Esophagus squamous epithelium (tissue), 5 donors: ENCODE data around the gene TRIM67. TPM values are rescaled to one million over a fixed set of nuclear protein-coding genes. Genes with fewer than 3 reads are reported as not detected.

Experiments
- DNase-seq: peaks from one replicate; lab custom pipeline; 2025; lab: John Stamatoyannopoulos, UW
- H3K27ac ChIP-seq, 4 donors: fragments of 200-600 bp; sonication (generic); one replicate each; pipeline ENCODE4 v1.5.1; 2016 to 2019; ENCODE audit warnings: mild to moderate bottlenecking in 1 of 4
- H3K27me3 ChIP-seq, 4 donors: fragments of 200-600 bp; sonication (generic); 1 replicate in 3 of 4; 2 replicates in 1 of 4; pipeline versions ENCODE4 v1.5.1 to v1.6.0; 2017 to 2021; ENCODE audit warnings: antibody characterized with exemption in 1 of 4
- H3K36me3 ChIP-seq, 3 donors: fragments of 200-600 bp; sonication (generic); one replicate each; pipeline ENCODE4 v1.5.1; 2016 to 2019
- H3K4me1 ChIP-seq, 3 donors: fragments of 200-600 bp; sonication (generic); one replicate each; pipeline ENCODE4 v1.5.1; 2017 to 2019
- H3K4me3 ChIP-seq, 4 donors: fragments of 200-600 bp; sonication (generic); 1 replicate in 3 of 4; 2 replicates in 1 of 4; pipeline ENCODE4 v1.5.1; 2016 to 2019; ENCODE audit warnings: mild to moderate bottlenecking in 2 of 4, moderate library complexity in 1 of 4
- H3K9me3 ChIP-seq, 3 donors: fragments of 200-600 bp; sonication (generic); one replicate each; pipeline ENCODE4 v1.5.1; 2016 to 2019
- POLR2A ChIP-seq, 4 donors: fragments of 450-650 bp; IDR thresholded peaks; one replicate each; pipeline ENCODE4 v1.6.1; 2017; ENCODE audit warnings: antibody characterized with exemption in 4 of 4, mild to moderate bottlenecking in 4 of 4, moderate library complexity in 3 of 4
- WGBS, 2 donors: methylation state at CpG; one replicate each; pipeline ENCODE4 v1.1.5; 2018; 5-methylcytosine and 5-hydroxymethylcytosine counted together
- intact Hi-C: fragments of 100-400 bp; cut with DNase I; formaldehyde crosslinking; loops from one replicate; pipeline ENCODE4 v1.15.0; 2022
- total RNA-seq, 4 donors: library from RNA; depleted of rRNA; stranded (reverse); fragments of >200 nt; gene quantifications; one replicate each; pipeline ENCODE4 v1.1.0, GENCODE V29; 2016
- TF ChIP-seq, protein P1 (sequence below), 6 experiments: fragments of 450-650 bp in 4 of 6; fragments of 200-600 bp in 2 of 6; sonication (generic) in 2 of 6; IDR thresholded peaks; one replicate each; pipeline ENCODE4 v1.5.1; 2016 to 2019; ENCODE audit warnings: antibody characterized with exemption in 6 of 6, mild to moderate bottlenecking in 4 of 6, moderate library complexity in 4 of 6
- donor health status: DM: yes; HTN: yes; CAD: no.

The TRIM67 gene
- total RNA-seq, 4 donors from 2014 or later = not detected

DNA sequence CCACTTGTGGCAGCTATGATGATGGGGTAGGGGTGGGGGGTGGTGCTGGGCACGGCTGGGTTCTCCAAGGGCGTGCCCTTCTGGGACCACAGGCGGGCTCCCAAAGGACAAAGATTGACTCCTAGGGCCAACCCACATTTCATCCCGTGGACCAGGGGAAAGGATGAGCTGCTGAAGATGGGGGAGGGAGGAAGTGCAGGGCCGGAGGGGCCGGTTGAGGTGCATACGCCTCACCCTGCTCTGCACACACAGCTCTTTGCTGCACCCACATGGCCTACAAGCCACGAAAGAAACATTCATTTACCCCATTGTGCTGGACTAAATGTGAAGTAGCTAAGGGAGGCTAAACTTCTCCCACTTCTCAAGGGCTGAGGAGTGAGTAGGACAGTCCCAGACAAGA lies 45.0 kb downstream of the TRIM67 start:
- H3K4me3 ChIP-seq = no peak overlapping the region
- no peak for TF ChIP-seq POLR2A (IDR thresholded peaks at IDR 0.05)
- TF ChIP-seq, protein P1, sequence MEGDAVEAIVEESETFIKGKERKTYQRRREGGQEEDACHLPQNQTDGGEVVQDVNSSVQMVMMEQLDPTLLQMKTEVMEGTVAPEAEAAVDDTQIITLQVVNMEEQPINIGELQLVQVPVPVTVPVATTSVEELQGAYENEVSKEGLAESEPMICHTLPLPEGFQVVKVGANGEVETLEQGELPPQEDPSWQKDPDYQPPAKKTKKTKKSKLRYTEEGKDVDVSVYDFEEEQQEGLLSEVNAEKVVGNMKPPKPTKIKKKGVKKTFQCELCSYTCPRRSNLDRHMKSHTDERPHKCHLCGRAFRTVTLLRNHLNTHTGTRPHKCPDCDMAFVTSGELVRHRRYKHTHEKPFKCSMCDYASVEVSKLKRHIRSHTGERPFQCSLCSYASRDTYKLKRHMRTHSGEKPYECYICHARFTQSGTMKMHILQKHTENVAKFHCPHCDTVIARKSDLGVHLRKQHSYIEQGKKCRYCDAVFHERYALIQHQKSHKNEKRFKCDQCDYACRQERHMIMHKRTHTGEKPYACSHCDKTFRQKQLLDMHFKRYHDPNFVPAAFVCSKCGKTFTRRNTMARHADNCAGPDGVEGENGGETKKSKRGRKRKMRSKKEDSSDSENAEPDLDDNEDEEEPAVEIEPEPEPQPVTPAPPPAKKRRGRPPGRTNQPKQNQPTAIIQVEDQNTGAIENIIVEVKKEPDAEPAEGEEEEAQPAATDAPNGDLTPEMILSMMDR (IDR thresholded peaks at IDR 0.05) = peak in 1 of 6 experiments; percentile 26
- no peak overlapping the region for H3K27ac ChIP-seq
- intact Hi-C loops = no loop called here
- H3K4me1 ChIP-seq = peaks cover 2 to 9% (median 8%) of the 10 kb centered on the region in 3 donors
- no peaks in the 10 kb centered on the region for H3K36me3 ChIP-seq
- WGBS, 2 donors = 33 to 49% methylated on average over 4 to 8 of the region's 8 CpGs
- H3K27me3 ChIP-seq = peaks cover 0 to 23% (median 0%) of the 10 kb centered on the region in 4 donors
- no peaks in the 10 kb centered on the region for H3K9me3 ChIP-seq
- DNase-seq = no peak

DNA sequence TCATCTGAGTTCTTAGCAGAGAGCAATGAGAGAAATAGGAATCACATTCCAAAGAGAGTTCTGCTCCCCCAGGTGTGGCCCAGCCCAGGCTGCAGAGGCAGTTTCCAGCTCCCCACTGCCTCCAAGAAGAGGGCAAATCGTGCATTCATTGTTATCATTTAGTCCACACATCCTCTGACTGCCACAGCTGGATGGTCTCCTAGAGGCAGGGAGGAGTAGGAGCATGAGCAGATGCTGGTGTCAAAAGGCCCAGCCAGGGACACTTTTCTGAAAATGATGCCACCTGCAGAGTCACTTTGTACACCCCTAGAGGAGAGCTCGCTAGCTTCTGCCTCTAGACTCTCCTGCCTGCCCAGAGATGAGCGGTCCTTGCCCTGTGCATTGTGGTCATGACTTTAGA lies 45.6 kb downstream of the TRIM67 start:
- peaks cover 2 to 9% (median 8%) of the 10 kb centered on the region in 3 donors for H3K4me1 ChIP-seq
- H3K36me3 ChIP-seq = no peaks in the 10 kb centered on the region
- TF ChIP-seq, protein P1 (IDR thresholded peaks at IDR 0.05) = no peak
- no peak for TF ChIP-seq POLR2A (IDR thresholded peaks at IDR 0.05)
- 70 to 92% methylated on average over 3 of the region's 3 CpGs for WGBS, 2 donors
- DNase-seq = no peak
- intact Hi-C loops = no loop called here
- peaks cover 0 to 22% (median 0%) of the 10 kb centered on the region in 4 donors for H3K27me3 ChIP-seq
- H3K9me3 ChIP-seq = no peaks in the 10 kb centered on the region
- no peak overlapping the region for H3K27ac ChIP-seq
- no peak overlapping the region for H3K4me3 ChIP-seq

DNA sequence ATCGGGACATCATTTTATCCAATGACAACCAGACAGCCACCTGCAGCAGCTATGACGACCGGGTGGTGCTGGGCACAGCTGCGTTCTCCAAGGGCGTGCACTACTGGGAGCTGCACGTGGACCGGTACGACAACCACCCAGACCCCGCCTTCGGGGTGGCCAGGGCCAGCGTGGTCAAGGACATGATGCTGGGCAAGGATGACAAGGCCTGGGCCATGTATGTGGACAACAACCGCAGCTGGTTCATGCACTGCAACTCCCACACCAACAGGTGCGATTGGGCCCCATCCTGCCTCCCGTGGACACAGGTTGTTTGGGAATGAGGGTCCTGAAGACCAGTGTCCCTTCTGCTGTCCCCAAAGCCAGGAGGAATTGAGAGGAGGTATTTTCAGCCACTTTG lies 47.1 kb downstream of the TRIM67 start:
- no peaks in the 10 kb centered on the region for H3K36me3 ChIP-seq
- H3K4me3 ChIP-seq = no peak overlapping the region
- TF ChIP-seq, protein P1 (IDR thresholded peaks at IDR 0.05) = no peak
- no peak for TF ChIP-seq POLR2A (IDR thresholded peaks at IDR 0.05)
- peaks cover 0 to 18% (median 0%) of the 10 kb centered on the region in 4 donors for H3K27me3 ChIP-seq
- H3K9me3 ChIP-seq = no peaks in the 10 kb centered on the region
- H3K4me1 ChIP-seq = peaks cover 2 to 9% (median 8%) of the 10 kb centered on the region in 3 donors
- no peak overlapping the region for H3K27ac ChIP-seq
- DNase-seq = no peak
- intact Hi-C loops = no loop called here
- whole genome bisulfite sequencing, 2 donors = 73 to 90% methylated on average over 2 to 3 of the region's 14 CpGs

DNA sequence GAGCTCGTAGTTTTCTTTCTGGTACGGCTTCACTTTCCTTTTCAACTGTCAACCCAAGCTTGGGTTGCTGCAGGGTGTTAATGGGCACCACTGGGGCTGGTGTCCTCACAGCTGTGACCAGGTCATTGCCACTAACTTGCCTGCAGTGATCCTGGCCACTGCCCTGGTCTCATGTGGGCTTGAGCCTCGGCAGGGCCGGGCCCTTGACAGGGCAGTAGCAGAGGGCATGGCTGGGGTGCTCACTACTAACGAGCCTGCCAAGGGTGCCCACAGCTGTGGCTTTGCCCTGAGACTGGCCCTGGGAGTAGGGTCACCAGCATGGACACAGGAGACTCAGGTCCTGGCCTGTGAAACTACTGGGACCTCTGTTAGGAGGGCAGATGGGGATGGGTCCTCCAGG lies 47.7 kb downstream of the TRIM67 start:
- Histone ChIP-seq H3K27me3 (peaks cover 0 to 17% (median 0%) of the 10 kb centered on the region in 4 donors), H3K4me3 (no peak overlapping the region), H3K9me3 (no peaks in the 10 kb centered on the region), H3K4me1 (peaks cover 2 to 9% (median 8%) of the 10 kb centered on the region in 3 donors), H3K27ac (no peak overlapping the region), H3K36me3 (no peaks in the 10 kb centered on the region)
- intact Hi-C loops = no loop called here
- WGBS, 2 donors = 100% methylated on average over 2 of the region's 5 CpGs; no CpG with 5 or more reads in 1 of the 2 donors
- TF ChIP-seq, protein P1 (IDR thresholded peaks at IDR 0.05) = no peak
- TF ChIP-seq POLR2A (IDR thresholded peaks at IDR 0.05) = no peak
- no peak for DNase-seq

DNA sequence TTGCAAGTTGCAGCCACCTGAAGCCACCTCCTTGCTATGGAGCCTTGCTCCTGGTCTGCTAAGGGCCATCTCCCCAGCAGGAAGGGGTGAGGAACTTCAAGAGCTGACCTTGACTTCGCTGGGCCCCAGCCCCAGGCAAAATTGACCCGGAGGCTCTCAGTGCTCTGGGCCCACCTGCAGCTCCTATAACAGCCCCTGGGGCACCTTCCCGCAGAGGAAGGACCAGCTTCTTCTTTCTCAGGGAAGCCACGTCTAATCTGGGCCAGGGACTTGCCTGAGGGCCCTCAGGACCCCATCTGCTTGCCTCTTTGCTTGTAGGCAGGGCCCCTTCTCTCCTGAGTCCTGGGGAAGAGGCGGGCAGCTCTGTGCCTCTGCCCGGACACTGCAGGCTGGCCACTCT lies 48.3 kb downstream of the TRIM67 start:
- TF ChIP-seq, protein P1 (IDR thresholded peaks at IDR 0.05) = no peak
- no peak for TF ChIP-seq POLR2A (IDR thresholded peaks at IDR 0.05)
- H3K4me1 ChIP-seq = peaks cover 2 to 9% (median 8%) of the 10 kb centered on the region in 3 donors
- peaks cover 0 to 19% (median 0%) of the 10 kb centered on the region in 4 donors for H3K27me3 ChIP-seq
- no peaks in the 10 kb centered on the region for H3K9me3 ChIP-seq
- H3K4me3 ChIP-seq = no peak overlapping the region
- H3K27ac ChIP-seq = no peak overlapping the region
- no peak for DNase-seq
- 82 to 100% methylated on average over 1 to 4 of the region's 6 CpGs for WGBS, 2 donors
- intact Hi-C loops = loop anchor here (10.0 kb wide), 1 partner anchor 295 kb away; no protein-coding TSS in a partner anchor
- H3K36me3 ChIP-seq = no peaks in the 10 kb centered on the region
